ENCODE data around the gene POLE4.

GRCh38 chr2:74908748-74909444 lies 49.5 kb upstream of the POLE4 start:
- TF ChIP-seq CTCF (conservative IDR thresholded peaks at IDR 0.05 in 1 of 2, IDR thresholded peaks at IDR 0.05 in 1 of 2; ENCODE audit: low read depth in 1 of 2, low read length in 2 of 2) (no peak), EZH2 (IDR thresholded peaks at IDR 0.05; ENCODE audit: low read length, missing control alignments) (no peak)

Data from fibroblast of lung (primary cell).